Mucosa of descending colon (tissue), 3 donors: ENCODE results near the gene CRIM1. TPM values are rescaled to one million over a fixed set of nuclear protein-coding genes. Genes with fewer than 3 reads are reported as not detected.

ENCODE experiments used
- ATAC-seq: fragments of 200-7000 bp; cut with Tn5 transposase; one replicate; pipeline ENCODE4 v1.9.1; 2020; ENCODE audit warnings: mild to moderate bottlenecking, moderate library complexity
- DNase-seq, 3 donors: peaks; one replicate each; pipeline ENCODE4 v3.0.0-alpha.2; 2020
- H3K36me3 ChIP-seq: fragments of 200-600 bp; one replicate; pipeline ENCODE4 v1.8.0; 2021; ENCODE audit warnings: low read depth, mild to moderate bottlenecking
- H3K4me1 ChIP-seq: fragments of 200-600 bp; one replicate; pipeline ENCODE4 v1.8.0; 2021; ENCODE audit warnings: low read depth, mild to moderate bottlenecking
- H3K4me3 ChIP-seq: fragments of 200-600 bp; one replicate; pipeline ENCODE4 v1.8.0; 2021; ENCODE audit warnings: mild to moderate bottlenecking
- H3K9me3 ChIP-seq: fragments of 200-600 bp; one replicate; pipeline ENCODE4 v1.8.0; 2021; ENCODE audit warnings: mild to moderate bottlenecking
- intact Hi-C, 2 donors: fragments of 100-400 bp; cut with DNase I in 1 of 2; cut with micrococcal nuclease in 1 of 2; formaldehyde crosslinking; loops; one replicate each; pipeline versions ENCODE4 v1.11.0 to v1.11.1; 2022; cut with DNase I, micrococcal nuclease
- total RNA-seq, 3 donors: library from RNA; stranded (reverse); fragmentation: NEBNext Ultra II Directional in 2 of 3; extraction: Animal tissue kit (Norgen Biotek cat#: 25700) in 2 of 3; gene quantifications; one replicate each; pipeline versions ENCODE4 v1.2.1 to v1.2.4, GENCODE V29; 2021 to 2023
- TF ChIP-seq, protein P1 (sequence below): fragments of 200-600 bp; IDR thresholded peaks from one replicate; pipeline ENCODE4 v1.8.0; 2022; ENCODE audit warnings: antibody characterized with exemption, mild to moderate bottlenecking
- donor health status: DM: no; HTN: no; CAD: no; lungs with moderate emphysema.
- donor health status: DM: no; HTN: no; CAD: no.
- donor health status: DM: no; HTN: yes; CAD: no.

The CRIM1 gene
- total RNA-seq, 3 donors from 2014 or later, result 66.9 to 104 (median 85.8) TPM

DNA sequence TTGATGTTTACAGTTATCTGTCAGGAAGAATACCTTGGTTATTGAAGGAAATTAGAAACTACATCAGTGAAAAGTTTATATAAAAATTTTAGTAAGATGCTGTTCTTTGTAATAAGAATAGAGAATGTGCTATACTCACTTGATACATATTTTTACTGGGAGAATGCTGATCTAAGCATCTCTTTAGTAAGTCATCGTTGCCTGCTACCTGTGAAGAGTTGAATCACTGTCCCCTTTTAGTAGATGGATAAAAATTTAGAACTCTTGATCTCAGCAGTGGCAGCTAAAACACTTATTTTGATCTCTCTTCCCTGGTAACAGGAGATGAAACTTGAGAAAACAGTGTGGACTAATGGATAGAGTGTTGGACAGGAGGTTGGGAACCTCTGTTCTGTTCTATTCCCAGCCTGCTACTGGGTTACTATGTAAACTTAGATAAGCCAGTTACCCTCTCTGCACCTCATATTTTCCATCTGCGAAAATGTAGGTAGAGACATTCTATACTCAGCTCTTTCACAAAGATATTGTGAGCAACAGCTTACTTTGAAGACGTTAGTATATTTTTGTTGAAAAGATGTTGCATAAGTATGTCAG, 142.1 kb downstream of the CRIM1 start:
- Histone ChIP-seq H3K36me3 (no peaks in the 10 kb centered on the region), H3K9me3 (no peaks in the 10 kb centered on the region), H3K4me1 (no peaks in the 10 kb centered on the region), H3K4me3 (no peak overlapping the region)
- DNase-seq (no peak), ATAC-seq (no peak)
- TF ChIP-seq, protein P1, sequence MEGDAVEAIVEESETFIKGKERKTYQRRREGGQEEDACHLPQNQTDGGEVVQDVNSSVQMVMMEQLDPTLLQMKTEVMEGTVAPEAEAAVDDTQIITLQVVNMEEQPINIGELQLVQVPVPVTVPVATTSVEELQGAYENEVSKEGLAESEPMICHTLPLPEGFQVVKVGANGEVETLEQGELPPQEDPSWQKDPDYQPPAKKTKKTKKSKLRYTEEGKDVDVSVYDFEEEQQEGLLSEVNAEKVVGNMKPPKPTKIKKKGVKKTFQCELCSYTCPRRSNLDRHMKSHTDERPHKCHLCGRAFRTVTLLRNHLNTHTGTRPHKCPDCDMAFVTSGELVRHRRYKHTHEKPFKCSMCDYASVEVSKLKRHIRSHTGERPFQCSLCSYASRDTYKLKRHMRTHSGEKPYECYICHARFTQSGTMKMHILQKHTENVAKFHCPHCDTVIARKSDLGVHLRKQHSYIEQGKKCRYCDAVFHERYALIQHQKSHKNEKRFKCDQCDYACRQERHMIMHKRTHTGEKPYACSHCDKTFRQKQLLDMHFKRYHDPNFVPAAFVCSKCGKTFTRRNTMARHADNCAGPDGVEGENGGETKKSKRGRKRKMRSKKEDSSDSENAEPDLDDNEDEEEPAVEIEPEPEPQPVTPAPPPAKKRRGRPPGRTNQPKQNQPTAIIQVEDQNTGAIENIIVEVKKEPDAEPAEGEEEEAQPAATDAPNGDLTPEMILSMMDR, result no peak
- intact Hi-C loops, result no loop called here

- Histone ChIP-seq H3K4me1 (no peaks in the 10 kb centered on the region), H3K4me3 (no peak overlapping the region), H3K9me3 (no peaks in the 10 kb centered on the region), H3K36me3 (no peaks in the 10 kb centered on the region)
- TF ChIP-seq, protein P1, result no peak
- intact Hi-C loops, result no loop called here
- ATAC-seq (no peak), DNase-seq (no peak)
These were observed 143.7 kb downstream of the CRIM1 start for GRCh38 chr2:36499128-36499820.

DNA sequence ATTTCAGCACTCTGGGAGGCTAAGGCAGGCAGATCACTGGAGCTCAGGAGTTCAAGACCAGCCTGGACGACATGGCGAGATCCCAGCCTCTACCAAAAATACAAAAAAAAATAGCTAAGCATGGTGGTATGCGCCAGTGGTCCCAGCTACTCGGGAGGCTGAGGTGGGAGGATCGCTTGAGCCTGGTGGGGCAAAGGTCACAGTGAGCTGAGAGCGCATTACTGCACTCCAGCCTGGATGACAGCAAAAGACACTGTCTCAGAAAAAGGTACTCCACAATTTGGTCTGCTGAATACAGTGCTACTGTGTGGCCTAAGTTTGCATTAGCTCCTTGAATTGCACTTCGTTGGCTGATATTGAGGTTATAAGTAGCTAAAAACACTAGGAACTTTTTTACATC, 144.5 kb downstream of the CRIM1 start:
- ATAC-seq, result no peak
- Histone ChIP-seq H3K9me3 (no peaks in the 10 kb centered on the region), H3K4me1 (no peaks in the 10 kb centered on the region), H3K4me3 (no peak overlapping the region), H3K36me3 (no peaks in the 10 kb centered on the region)
- intact Hi-C loops, result loop anchor here in 1 of 2 donors (10.0 kb wide), 1 partner anchor 145 kb away; the partner anchor contains the start of gene CRIM1
- DNase-seq, result no peak
- TF ChIP-seq, protein P1, result no peak

DNA sequence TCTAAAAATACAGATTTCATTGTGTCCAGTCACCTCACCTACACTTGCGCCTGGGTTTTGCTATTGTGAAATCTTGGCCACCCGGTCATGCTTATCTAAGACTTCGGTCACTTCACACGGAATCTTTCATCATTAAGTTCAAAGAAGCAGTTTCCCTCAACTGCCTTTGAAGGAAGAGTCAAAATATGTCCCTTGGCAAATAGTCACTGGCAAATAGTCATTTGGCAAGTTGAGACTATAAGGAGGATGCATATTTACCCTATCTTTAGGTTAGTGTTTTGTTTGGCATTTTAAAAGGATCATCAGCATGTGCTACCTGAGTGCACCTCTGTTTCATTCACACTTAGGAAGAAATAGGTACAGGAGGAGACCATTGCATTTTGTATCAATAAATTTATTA, 146.5 kb downstream of the CRIM1 start:
- intact Hi-C loops, result loop anchor here in 1 of 2 donors (10.0 kb wide), 1 partner anchor 147 kb away; the partner anchor contains the start of gene CRIM1
- H3K9me3 ChIP-seq, result no peaks in the 10 kb centered on the region
- H3K36me3 ChIP-seq, result no peaks in the 10 kb centered on the region
- TF ChIP-seq, protein P1, result no peak
- ATAC-seq (no peak), DNase-seq (no peak)
- H3K4me3 ChIP-seq, result no peak overlapping the region
- H3K4me1 ChIP-seq, result no peaks in the 10 kb centered on the region

GRCh38 chr2:36507408-36507812, 151.8 kb downstream of the CRIM1 start:
- no peaks in the 10 kb centered on the region for H3K36me3 ChIP-seq
- TF ChIP-seq, protein P1, result peak; percentile 44
- DNase-seq (peak in 1 of 3 donors; percentile 73), ATAC-seq (peak; percentile 88)
- H3K4me1 ChIP-seq, result no peaks in the 10 kb centered on the region
- H3K9me3 ChIP-seq, result no peaks in the 10 kb centered on the region
- no peak overlapping the region for H3K4me3 ChIP-seq
- intact Hi-C loops, result loop anchor here in 1 of 2 donors (10.0 kb wide), 1 partner anchor 153 kb away; the partner anchor contains the start of gene CRIM1
